Brain microvascular endothelial cell (primary cell): ENCODE measurements around the gene C1QTNF3.

Source experiments
- DNase-seq: peaks from one replicate; pipeline ENCODE4 v3.0.0-alpha.2; 2020
- H3K27ac ChIP-seq: fragments of 250-450 bp; sonication (Bioruptor Pico); 2 replicates; pipeline ENCODE4 v1.5.1; 2020; ENCODE audit warnings: mild to moderate bottlenecking, moderate library complexity
- H3K27me3 ChIP-seq: fragments of 250-450 bp; sonication (Bioruptor Pico); replicated peaks from 2 replicates; pipeline ENCODE4 v1.5.1; 2020; ENCODE audit warnings: mild to moderate bottlenecking
- H3K36me3 ChIP-seq: fragments of 250-450 bp; sonication (Bioruptor Pico); replicated peaks from 2 replicates; pipeline ENCODE4 v1.5.1; 2020; ENCODE audit warnings: mild to moderate bottlenecking
- H3K4me3 ChIP-seq: 2 replicates; pipeline ENCODE4 v1.5.1; 2011; ENCODE audit warnings: low read depth, mild to moderate bottlenecking, control low read depth, low read length, moderate library complexity
- CTCF ChIP-seq: IDR thresholded peaks from 2 replicates; pipeline ENCODE4 v1.5.1; 2011; ENCODE audit warnings: low read depth, mild to moderate bottlenecking, moderate library complexity, low read length, control low read depth, inconsistent platforms; ENCODE audit errors: missing control alignments
- in situ Hi-C: cut with HindIII; loops from 2 replicates; pipeline ENCODE4 v1.10.0; 2017; ENCODE audit warnings: low sequenced_read_pairs, low pct_ligation_motif_present

The C1QTNF3 gene

GRCh38 chr5:34057118-34057517 lies 14.1 kb upstream of the C1QTNF3 start:
- in situ Hi-C loops, result no loop called here
- DNase-seq, result no peak
- Histone ChIP-seq H3K36me3 (no peaks in the 10 kb centered on the region), H3K27ac (no peak overlapping the region), H3K27me3 (no peaks in the 10 kb centered on the region), H3K4me3 (no peak overlapping the region)
- TF ChIP-seq CTCF, result no peak

GRCh38 chr5:34055667-34056066 lies 12.7 kb upstream of the C1QTNF3 start:
- in situ Hi-C loops, result no loop called here
- H3K27me3 ChIP-seq, result no peaks in the 10 kb centered on the region
- no peak for DNase-seq
- no peak for TF ChIP-seq CTCF
- H3K27ac ChIP-seq, result no peak overlapping the region
- no peak overlapping the region for H3K4me3 ChIP-seq
- H3K36me3 ChIP-seq, result no peaks in the 10 kb centered on the region

- Histone ChIP-seq H3K27ac (no peak overlapping the region), H3K4me3 (no peak overlapping the region), H3K36me3 (no peaks in the 10 kb centered on the region), H3K27me3 (no peaks in the 10 kb centered on the region)
- DNase-seq, result no peak
- in situ Hi-C loops, result no loop called here
- no peak for TF ChIP-seq CTCF
These were observed 11.4 kb upstream of the C1QTNF3 start for GRCh38 chr5:34054400-34054729.

- DNase-seq, result no peak
- TF ChIP-seq CTCF, result no peak
- no peaks in the 10 kb centered on the region for H3K36me3 ChIP-seq
- in situ Hi-C loops, result no loop called here
- H3K4me3 ChIP-seq, result no peak overlapping the region
- no peaks in the 10 kb centered on the region for H3K27me3 ChIP-seq
- no peak overlapping the region for H3K27ac ChIP-seq
These were observed 10.8 kb upstream of the C1QTNF3 start for GRCh38 chr5:34053571-34054399.

GRCh38 chr5:34053133-34053532 lies 10.1 kb upstream of the C1QTNF3 start:
- no peaks in the 10 kb centered on the region for H3K27me3 ChIP-seq
- in situ Hi-C loops, result no loop called here
- peak; percentile 63 for DNase-seq

More at GRCh38 chr5:34053133-34053532, 10.1 kb upstream of the C1QTNF3 start:
- Histone ChIP-seq H3K27ac (no peak overlapping the region), H3K36me3 (no peaks in the 10 kb centered on the region), H3K4me3 (no peak overlapping the region)
- no peak for TF ChIP-seq CTCF
